Measurements from ENCODE around the gene COL20A1.

COL20A1 gene

DNA sequence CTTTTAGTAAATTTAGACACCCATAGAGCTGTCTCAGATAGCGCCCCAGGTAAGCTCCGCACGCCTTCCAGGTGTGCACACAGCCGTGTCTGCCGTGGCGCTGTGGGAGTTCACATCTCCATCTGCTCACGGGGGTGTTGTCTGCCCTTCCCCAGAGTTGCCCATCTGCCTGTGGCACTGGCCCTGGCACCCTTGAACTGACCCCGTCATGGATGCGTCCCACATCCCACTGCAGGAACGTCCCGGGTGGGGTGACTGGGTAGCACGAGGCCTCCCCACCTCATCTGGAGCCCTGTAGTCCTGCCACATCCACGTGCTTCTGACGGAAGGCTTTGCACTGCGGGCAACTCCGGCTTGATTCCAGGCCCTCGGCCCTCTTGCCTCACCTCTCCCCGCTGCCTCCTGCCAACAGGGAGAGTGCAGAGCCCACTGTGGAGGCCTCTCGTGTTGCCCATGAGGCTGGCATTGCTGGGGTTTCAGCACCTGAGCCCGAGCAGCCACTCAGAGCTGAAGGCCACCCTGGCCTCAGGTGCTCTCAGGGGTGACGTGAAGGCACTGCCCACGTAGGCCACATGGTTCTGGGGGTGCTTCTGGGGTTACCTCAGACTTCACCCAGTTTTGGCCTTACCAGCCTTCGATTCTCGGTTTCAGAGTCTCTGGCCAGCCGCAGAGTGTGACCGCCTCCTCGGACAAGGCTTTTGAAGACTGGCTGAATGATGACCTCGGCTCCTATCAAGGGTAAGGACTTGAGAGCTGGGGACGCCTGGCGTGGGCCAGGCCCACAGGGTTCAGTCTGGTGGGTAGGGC is 15.3 kb upstream of the COL20A1 start:
- no peak for DNase-seq

DNA sequence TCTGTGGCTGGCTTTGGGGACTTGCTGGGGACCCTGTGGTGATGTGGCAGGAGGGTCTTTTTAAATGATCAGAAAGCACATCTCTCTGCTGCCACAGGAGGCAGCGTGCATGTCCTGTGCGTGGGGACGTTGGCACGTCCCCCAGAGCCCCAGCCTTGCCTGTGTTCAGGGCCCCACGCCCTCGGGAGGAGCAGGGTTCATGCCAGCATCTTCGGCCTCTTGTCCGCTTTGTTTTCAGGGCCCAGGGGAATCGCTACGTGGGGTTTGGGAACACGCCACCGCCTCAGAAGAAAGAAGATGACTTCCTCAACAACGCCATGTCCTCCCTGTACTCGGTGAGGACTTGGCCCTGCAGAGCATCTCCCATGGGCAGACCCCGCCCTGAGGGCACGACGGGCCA is 14.3 kb upstream of the COL20A1 start:
- DNase-seq: no peak

DNA sequence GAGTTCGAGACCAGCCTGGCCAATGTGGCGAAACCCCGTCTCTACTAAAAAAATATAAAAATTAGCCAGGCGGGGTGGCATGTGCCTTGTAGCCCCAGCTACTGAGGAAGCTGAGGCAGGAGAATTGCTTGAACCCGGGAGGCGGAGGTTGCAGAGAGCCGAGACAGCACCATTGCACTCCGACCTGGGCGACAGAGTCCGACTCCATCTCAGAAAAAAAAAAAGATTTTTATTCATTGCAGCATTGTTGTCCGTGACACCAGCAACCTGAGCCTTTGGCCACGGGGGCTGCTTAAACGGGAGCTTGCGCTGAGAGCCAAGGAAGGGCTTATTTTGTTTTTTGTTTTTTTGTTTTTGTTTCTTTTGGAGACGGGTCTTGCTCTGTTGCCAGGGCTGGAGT is 13.1 kb upstream of the COL20A1 start:
- no peak for DNase-seq

DNA sequence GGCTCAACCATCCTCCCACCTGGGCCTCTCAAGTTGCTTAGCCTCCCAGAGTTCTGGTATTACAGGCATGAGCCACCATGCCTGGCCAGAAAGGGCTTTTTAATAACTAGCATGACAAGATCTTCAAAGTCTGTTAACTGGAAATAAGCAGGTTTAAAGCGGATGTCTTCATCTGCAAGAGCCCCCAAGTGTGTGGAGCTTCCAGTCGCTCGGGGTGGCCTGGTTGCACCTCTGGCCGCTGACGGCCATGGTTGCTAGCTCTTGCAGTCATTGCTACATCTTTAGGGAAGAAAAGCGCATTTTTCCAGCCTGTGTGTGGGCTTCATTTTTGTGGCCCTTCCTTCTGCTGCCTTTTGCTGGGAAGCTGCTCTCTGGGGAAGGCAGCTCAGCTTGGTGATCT is 12.6 kb upstream of the COL20A1 start:
- no peak for DNase-seq

DNA sequence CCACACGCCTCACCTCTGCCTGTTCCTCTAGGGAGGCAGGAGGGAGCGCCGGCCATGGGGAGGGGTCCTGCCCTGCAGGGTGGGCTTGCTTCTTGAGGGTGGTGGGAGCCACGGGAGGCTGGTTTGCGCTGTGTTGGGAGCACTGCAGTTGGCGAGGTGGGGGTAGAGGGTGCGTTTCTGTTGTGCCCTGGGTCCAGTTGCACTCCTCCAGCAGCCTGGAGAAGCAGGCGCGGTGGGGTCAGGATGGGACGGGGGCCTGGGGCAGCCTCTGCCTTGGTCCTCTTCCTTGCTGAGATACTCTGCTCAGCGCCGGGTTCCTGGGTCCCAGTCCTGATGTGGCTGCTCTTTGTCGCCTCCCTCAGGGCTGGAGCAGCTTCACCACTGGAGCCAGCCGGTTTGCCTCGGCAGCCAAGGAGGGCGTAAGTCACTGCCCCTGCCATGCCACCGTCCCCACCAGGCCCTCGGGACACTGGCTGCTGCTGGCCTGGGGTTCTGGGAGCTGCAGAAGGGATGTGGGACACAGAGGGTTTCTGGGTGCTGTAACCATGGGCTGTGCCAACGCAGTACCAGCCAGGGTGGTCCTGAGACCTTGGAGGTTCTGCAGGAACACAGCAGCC is 11.9 kb upstream of the COL20A1 start:
- DNase-seq: no peak

DNA sequence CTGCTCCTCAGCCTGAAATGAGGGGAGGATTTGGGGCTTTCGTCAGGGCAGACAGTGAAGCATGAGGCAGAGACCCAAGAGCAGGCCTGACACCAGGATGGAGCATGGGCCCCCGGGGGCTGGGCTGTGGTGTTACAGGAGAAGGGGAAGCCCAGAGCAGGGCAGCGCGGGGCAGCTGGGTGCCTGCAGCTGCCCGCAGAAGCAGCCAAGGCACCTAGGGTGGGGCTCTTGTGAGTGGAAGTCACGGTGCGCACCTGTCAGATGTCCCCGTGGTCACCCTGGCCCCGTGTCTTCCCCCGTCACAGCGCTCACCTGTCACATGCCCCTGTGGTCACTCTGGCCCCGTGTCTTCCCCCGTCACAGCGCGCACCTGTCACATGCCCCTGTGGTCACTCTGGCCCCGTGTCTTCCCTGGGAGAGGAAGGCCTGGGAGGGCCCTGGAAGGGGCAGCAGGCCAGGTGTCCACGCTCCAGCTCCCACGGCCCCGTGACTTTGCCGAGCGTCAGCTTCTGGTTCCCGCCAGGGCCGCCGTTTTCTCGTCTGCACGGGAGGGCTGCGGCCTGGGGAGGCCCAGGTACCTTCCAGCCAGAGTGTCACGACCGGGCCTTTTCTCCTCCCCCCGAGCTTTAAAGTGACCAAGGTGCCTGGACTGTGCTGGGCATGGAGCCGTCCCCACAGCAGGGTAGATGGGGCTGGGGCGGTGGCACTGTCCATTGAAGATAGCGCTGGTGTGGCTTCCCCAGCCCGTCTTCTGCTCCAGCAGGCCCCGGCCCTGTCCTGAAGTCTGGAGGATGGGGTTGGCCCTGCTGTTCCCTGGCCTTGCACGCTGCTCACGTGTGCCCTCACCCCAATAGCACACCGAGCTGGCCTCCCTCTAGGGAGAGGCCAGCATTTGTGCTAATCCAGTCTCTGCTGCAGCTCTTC is 11.0 kb upstream of the COL20A1 start:
- no peak for DNase-seq

DNA sequence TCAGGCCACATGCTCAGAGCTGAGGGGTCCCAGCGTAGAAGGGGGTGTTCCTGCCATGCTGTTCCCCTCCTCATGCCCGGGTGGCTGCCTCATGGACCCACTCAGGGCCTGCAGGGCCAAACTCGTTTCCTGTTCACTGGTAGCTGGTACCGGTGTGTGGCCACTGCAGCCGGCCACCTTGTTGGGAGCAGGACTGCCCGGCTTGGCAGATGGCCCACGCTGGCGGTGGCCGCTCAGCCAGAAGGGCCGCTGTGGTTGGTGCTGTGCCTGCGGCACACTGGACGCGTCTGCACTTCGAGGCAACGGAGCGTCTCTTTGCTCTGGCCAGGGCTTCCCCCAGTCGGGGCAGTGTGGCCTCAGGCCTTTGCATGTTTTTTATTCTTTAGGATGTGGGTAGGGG is 10.0 kb upstream of the COL20A1 start:
- DNase-seq: no peak

DNA sequence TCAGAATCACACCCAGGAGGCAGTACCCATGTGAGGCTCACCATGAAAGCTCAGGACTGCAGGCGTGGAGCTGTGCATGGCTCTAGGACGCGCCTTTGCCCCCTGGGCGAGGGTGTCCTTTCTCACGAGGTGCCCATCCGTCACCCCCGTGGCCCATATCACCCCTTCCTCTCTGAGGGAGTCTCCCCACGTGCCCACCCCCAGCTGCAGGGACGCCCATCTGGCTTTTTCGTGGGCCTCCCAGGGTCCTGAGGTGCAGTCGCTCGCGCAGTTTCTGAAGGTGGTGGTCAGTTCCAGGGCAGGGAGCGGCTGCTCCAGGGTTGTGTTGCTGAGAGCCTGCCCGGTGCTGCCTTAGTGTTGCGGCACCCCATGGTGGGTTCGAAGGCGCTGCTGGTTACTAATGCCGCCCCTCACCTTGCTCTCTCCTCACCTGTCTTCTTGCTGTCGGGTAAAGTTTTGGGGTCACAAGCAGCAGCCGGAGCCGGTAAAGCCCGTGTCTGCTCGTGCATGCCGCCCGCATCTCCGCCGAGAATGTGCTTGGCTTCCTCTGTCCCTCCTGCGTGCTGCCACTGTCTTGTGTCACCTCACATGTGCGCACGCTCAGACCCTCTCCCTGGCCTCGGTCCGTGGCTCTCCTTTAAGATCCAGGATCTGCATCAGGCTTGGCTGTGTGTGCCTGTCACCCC is 9.4 kb upstream of the COL20A1 start:
- DNase-seq: no peak

DNA sequence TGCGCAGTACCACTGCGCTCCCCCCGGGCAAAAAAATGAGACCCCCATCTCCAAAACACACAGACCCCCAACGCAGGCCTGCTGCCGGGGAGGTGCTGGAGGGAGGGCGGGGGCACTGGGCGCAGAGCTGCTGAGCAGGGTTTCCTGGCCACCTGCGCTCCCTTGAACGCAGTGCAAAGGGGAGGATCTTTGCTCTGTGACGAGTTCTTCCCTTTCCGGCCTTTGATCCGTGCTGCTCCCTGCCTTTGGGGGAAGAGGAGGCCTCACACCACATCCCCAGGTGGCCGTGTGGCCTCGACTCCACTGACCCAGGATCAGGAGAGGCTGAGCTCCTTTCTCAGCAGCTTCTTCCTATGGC is 8.9 kb upstream of the COL20A1 start:
- DNase-seq: no peak

DNA sequence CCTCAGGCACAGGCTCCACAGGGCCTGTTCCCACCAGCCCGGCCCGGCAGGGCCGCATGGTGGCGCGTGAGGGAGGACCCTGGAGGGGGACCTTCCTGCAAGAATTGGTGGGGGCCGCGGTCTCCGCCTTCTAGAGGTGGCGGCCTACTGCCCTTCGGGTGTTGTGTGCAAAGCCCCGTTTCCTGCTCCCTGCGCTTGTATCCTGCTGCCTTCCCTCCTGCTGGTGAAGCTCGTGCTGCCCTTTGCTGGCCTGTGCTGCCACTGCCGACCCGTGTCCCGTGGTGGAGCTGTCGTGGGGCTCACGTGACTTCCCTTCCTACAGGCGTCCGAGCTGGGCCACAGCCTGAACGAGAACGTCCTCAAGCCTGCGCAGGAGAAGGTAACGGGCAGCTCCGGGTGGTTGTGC is 8.4 kb upstream of the COL20A1 start:
- no peak for DNase-seq

DNA sequence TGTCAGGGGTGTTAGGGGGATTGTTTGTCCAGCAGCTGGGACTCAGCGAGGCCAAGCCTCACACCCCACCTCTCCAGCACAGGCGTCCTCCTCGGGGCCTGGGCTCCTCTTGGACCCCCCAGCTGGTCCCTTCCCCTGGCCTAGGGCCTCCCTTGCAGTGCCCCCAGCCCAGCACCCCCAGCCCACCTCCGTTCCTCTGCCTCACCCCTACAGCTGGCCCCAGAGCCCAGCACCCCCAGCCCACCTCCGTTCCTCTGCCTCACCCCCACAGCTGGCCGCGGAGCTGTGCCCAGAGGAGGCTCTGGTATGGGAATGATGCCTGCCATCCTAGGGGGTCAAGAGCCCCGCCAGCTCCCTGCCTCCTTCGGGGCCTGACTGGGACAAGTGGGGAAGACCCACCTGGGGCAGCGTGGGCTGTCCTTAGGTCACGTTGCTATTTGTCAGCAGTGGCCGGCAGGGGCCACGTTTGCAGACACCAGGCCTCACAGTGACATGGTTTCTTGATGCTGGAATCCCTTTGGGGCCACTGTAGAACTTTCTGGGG is 7.9 kb upstream of the COL20A1 start:
- no peak for DNase-seq

DNA sequence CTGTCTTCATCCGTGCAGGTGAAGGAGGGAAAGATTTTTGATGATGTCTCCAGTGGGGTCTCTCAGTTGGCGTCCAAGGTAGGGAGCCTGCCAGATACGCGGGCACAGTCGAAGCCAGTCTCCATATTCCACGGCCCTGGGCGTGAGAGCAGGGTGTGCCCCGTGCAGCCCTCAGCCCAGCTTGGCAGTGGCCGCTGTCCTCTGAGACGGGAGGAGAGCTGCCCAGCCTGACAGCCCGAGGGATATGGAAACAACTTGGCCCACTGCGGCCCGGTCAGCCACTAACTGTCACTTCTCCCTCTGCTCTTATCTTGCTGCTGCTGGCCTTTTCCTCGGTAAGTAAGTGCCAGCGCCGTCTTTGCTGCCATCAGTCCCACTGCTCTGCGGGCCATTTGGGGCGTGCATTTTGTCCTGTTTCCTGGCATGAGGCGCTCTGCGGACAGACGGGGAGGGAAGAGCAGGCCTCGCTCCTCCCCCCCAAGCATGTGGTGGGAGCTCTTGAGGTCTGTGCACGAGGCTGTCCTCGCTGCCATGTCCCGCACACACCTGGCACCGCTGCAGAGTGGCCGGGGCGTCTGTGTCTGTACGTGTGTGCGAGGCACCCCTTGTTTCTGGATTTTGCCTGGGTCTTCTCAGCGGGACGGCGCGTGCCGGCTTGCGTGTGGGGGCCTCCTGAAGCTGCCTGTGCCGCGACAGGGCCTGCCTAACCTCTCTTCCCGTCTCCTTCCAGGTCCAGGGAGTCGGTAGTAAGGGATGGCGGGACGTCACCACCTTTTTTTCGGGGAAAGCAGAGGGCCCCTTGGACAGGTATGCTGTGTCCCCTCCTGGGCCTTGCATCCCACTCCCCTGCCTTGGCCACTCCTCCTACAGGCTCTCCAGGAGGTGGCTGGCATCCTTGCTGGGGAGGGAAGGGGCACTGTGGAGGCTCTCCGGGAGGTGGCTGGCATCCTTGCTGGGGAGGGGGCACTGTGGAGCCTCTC is 7.1 kb upstream of the COL20A1 start:
- no peak for DNase-seq

DNA sequence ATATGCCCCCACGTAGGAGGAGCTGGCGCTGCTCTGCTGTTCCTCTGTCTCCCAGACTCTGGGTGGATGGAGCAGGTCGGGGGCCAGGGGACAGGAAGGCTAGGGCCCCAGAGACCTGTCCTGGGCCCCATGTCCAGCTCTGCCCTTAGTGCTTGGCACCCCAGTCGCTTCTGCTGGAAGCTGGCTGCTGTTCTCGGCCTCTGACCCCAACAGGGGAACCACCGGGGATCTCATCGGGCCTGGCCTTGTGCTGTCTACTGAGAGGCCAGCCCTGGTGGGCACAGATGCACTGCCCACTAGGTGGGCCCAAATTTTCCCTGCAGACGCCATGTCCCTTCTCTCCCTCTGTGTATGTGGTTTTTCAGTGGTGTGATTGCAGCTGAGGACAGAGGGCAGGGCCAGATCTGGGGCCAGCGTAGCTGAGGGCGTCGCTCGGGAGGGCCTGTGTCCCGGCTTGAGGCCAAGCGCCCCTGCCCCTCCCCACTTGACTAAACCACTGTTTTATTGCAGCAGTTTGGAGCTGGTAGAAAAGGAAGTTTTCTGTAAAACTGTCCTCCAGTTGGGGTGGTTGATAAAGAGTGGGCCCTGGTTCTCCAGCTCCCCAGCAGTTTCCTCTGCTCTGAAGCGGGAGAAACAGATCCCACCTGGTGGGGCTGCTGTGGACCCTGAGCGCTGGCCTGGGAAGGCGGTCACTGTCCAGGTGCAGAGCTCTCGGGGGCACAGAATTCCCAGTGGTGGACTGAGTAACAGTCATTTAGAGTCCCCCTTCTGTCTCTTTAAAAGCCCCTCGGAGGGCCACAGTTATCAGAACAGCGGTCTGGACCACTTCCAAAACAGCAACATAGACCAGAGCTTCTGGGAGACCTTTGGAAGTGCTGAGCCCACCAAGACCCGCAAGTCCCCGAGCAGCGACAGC is 5.9 kb upstream of the COL20A1 start:
- DNase-seq: no peak

DNA sequence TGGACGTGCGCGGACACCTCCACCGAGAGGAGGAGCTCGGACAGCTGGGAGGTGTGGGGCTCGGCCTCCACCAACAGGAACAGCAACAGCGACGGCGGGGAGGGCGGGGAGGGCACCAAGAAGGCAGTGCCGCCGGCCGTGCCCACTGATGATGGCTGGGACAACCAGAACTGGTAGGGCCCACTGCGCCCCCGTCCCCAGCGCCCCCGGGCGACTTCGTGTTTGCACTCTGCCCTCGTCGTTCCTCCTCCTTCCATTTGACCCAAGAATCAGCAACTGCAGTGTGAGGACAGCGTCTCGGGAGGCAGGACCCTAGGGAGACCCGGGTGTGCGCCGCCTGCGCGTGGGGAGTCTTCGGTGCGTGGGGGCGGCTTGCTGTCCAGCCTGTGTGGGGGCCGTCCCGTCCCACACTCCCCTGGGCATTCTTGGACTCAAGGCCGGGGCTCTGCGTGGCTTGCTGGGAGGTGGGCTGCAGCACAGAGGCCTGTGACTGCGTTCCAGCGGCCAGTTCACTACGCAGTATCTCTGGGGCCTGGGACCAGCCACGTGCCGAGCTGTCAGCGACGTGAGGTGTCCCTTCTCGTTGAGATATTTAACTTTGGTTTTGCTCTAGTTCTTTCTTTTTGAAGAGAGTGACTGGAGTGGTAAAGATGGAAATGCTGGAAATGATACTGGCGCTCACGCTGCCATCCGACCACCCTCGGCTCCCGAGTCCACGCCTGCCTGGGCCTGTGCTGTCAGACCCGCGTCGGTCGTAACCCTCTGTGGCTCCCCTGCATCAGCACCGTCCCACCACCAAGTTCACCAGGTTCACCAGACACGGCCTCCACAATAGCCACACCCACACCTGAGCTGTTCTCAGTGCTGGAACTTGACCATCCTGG is 5.0 kb upstream of the COL20A1 start:
- no peak for DNase-seq

DNA sequence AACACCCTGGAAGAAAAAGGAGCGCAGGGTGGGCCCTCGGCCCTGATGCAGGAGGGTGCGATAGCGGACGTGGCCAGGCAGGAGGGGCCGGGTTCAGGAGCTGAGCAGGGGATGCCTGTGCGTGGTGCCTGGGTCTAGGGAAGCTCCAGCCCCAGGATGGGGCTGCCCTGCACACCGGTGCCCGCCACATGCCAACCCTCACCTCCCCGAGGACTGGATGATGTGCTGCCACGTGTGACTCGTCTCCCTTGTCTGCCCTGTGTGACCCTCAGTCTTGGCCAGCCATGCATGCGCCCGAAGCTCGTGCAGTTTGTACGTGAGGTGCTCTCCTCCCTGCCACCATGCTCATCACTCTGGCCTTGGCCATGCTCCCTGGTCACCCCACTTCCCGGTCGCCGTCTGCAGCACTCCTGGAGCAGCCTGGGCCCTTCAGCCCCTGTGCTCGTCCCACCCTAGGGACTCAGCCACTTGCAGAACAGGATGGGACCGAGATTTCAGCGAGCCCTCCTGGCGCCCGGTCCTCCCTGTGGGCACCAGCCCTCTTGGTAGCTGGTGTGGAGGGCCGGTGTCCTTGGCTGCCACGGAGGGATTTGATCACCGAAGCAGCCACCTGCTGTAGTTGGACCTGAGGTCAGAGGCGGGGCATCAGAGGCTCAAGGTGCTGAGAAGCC is 4.3 kb upstream of the COL20A1 start:
- DNase-seq: no peak

DNA sequence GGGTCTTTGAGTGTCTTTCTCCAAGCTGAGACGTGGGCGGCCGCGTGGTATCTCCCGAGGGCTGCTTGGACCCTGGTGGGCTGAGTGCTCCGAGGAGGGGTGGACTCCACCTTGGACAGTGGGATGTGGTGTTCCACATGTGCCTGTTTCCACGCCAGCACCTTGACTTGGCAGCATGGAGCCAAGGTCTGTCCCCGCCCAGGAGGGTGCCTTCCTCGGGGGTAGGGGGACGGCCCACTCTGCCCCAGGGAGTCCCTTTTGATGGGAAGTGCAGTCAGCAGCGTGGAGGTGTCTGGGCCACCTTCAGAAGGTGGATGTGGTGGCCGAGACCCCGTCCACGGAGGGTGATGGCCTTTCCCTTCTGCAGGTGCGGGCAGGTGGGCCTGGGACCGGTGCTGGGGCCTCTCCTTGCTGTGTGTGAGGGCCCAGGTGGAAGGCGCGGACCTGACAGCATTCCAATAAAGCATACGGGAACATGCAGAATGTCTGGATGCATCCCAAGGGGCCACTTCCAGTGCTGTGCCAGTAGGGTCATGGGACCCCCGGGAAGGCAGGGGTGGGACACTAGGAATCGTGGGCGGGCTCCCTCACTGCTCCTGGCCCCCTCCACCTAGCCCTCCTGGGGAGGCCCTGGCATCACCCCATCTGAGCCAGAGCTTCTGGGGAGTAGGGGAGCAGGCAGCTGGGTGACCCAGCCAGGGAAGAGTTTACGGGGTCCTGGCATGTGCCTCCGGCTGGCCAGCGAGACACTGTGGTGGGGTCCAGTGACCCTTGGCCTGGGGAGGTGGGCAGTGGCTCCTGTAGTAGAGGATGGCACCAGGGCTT is 3.5 kb upstream of the COL20A1 start:
- no peak for DNase-seq
